HepG2 (cell line): ENCODE measurements around the gene FNBP1L. TPM values are rescaled to one million over a fixed set of nuclear protein-coding genes. Genes with fewer than 3 reads are reported as not detected.

Source experiments
- CHCHD3 ChIP-seq: sonication (generic); formaldehyde crosslinking; IDR thresholded peaks from 2 replicates; pipeline ENCODE4 v1.8.0; 2022; ENCODE audit warnings: mild to moderate bottlenecking, missing genetic modification reagents, moderate library complexity
- PRMT3 ChIP-seq: sonication (generic); formaldehyde crosslinking; IDR thresholded peaks from 2 replicates; pipeline ENCODE4 v1.8.1; 2022; ENCODE audit warnings: low read depth, mild to moderate bottlenecking, moderate library complexity, missing genetic modification reagents, borderline replicate concordance
- SAP130 ChIP-seq: IDR thresholded peaks from 2 replicates; pipeline ENCODE4 v1.6.1; 2016; ENCODE audit warnings: low read depth
- TAF1 ChIP-seq: sonication (generic); formaldehyde crosslinking; IDR thresholded peaks from 2 replicates; pipeline ENCODE4 v1.4.0; 2020; ENCODE audit warnings: missing genetic modification reagents
- TCF12 ChIP-seq, 2 experiments: fragments of 450-650 bp in 1 of 2; sonication (generic) in 1 of 2; formaldehyde crosslinking in 1 of 2; IDR thresholded peaks; 2 replicates each; pipeline versions ENCODE4 v1.6.1 to v1.8.0; 2017 to 2022; ENCODE audit warnings: antibody characterized with exemption in 1 of 2, mild to moderate bottlenecking in 1 of 2, missing genetic modification reagents in 1 of 2, moderate library complexity in 1 of 2
- U2AF1 ChIP-seq: fragments of 200-400 bp; formaldehyde crosslinking; optimal IDR thresholded peaks from 2 replicates; pipeline ENCODE3; 2017; ENCODE audit warnings: mild to moderate bottlenecking, low read depth, low read length
- ZBTB38 ChIP-seq: sonication (generic); formaldehyde crosslinking; IDR thresholded peaks from 2 replicates; pipeline ENCODE4 v1.5.1; 2020; ENCODE audit warnings: mild to moderate bottlenecking, missing genetic modification reagents
- ZNF432 ChIP-seq: sonication (generic); formaldehyde crosslinking; IDR thresholded peaks from 2 replicates; pipeline ENCODE4 v1.5.0; 2020; ENCODE audit warnings: missing genetic modification reagents, mild to moderate bottlenecking, borderline replicate concordance
- ZNF556 ChIP-seq: sonication (generic); formaldehyde crosslinking; IDR thresholded peaks from 2 replicates; pipeline ENCODE4 v1.4.0; 2020; ENCODE audit warnings: mild to moderate bottlenecking, missing genetic modification reagents, borderline replicate concordance
- ZNF605 ChIP-seq: sonication (generic); formaldehyde crosslinking; IDR thresholded peaks from 2 replicates; pipeline ENCODE4 v1.8.0; 2022; ENCODE audit warnings: mild to moderate bottlenecking, missing genetic modification reagents
- polyA plus RNA-seq, 8 experiments: library from polyadenylated mRNA; depleted of rRNA in 3 of 8; stranded (reverse) in 7 of 8; unstranded in 1 of 8; fragments of >200 nt; fragmentation: Illumina TruSeq in 4 of 8; extraction: Trizol in 4 of 8; gene quantifications; 2 replicates each; pipeline versions ENCODE4 v1.2.1 to v1.2.3, GENCODE V29; 2011 to 2016; ENCODE audit warnings: low read depth in 4 of 8, missing spikeins in 1 of 8, mixed read lengths in 1 of 8; ENCODE audit not compliant: insufficient read depth in 1 of 8
- total RNA-seq, 5 experiments: library from RNA; depleted of rRNA; stranded (reverse); fragments of >200 nt; fragmentation: Illumina TruSeq; extraction: Trizol; gene quantifications; 2 replicates each; pipeline ENCODE4 v1.2.3, GENCODE V29; 2016; ENCODE audit warnings: low read depth in 1 of 5
- TF ChIP-seq, protein P1 (sequence below): fragments of 450-650 bp; IDR thresholded peaks from 2 replicates; pipeline ENCODE4 v1.6.1; 2017
- TF ChIP-seq, protein P2 (sequence below): sonication (generic); formaldehyde crosslinking; IDR thresholded peaks from 2 replicates; pipeline ENCODE4 v1.4.0; 2020; ENCODE audit warnings: missing genetic modification reagents, borderline replicate concordance
- TF ChIP-seq, protein P3 (sequence below): sonication (generic); formaldehyde crosslinking; IDR thresholded peaks from 2 replicates; pipeline ENCODE4 v1.4.0; 2020; ENCODE audit warnings: missing genetic modification reagents
- TF ChIP-seq, protein P4 (sequence below): sonication (generic); formaldehyde crosslinking; IDR thresholded peaks from 2 replicates; pipeline ENCODE4 v1.4.0; 2020; ENCODE audit warnings: missing genetic modification reagents, borderline replicate concordance
- TF ChIP-seq, protein P5 (sequence below): sonication (generic); formaldehyde crosslinking; IDR thresholded peaks from 2 replicates; pipeline ENCODE4 v1.4.0; 2020; ENCODE audit warnings: mild to moderate bottlenecking, low read depth, missing genetic modification reagents

Gene FNBP1L
- total and polyA plus RNA-seq, 2 of the 13 experiments (the other 11 are each of a cell fraction or from before 2014, with no cell fraction given): 24.1 to 27.1 TPM

DNA sequence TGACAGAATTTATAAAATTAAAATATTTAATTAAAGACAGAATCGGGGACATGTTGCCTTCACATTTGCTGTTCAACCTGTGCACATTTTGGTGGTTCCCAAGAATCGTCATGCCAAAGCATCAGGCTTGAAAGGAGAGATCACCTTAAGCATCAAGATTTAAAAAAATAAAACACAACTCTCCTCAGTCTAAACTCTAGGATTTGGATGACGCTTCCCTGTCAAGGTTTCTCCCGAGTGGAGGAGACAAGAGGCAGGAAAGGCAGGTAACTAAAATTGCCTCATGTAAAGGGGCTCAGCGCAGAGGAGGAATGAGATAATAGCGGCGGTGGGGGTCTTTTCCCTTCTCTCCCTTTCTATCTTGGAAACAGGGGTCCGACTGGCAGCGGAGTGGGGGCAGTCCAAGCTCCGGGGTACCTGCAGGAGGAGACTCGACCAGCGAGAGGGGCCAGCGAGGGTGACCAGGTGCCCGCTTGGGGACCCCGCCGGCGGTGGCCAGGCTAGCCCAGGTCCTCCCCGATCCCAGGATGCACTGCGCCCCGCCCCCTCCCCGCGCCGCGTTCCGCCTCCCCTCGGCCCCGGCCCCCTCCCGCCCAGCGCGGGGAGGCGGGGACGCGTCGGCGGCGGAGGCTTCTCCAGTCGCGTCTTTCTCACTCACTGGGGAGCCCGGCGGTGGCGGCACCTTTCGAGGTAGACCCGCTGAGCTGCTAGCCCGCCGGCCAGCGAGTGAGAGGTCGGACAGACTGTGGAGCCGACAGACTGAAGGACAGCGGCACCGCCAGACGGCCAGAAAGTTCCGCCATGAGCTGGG is at the start of gene FNBP1L (continued):
- TF ChIP-seq, protein P1, sequence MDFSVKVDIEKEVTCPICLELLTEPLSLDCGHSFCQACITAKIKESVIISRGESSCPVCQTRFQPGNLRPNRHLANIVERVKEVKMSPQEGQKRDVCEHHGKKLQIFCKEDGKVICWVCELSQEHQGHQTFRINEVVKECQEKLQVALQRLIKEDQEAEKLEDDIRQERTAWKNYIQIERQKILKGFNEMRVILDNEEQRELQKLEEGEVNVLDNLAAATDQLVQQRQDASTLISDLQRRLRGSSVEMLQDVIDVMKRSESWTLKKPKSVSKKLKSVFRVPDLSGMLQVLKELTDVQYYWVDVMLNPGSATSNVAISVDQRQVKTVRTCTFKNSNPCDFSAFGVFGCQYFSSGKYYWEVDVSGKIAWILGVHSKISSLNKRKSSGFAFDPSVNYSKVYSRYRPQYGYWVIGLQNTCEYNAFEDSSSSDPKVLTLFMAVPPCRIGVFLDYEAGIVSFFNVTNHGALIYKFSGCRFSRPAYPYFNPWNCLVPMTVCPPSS: no peak
- TF ChIP-seq PRMT3: no peak
- peak; percentile 34; the same call in 1 of the 2 replicates for TF ChIP-seq ZNF605 (CRISPR knock-in tag)
- no peak for TF ChIP-seq CHCHD3 (CRISPR knock-in tag)
- no peak for TF ChIP-seq TCF12 (IDR thresholded peaks at IDR 0.05)
- 0 out of 2 replicates have a peak, but pooled peaks have one; percentile 46 for TF ChIP-seq TCF12 (CRISPR knock-in tag; IDR thresholded peaks at IDR 0.05)
- peak; percentile 52; the same call in 1 of the 2 replicates for TF ChIP-seq ZNF556 (CRISPR knock-in tag)
- TF ChIP-seq SAP130 (CRISPR knock-in tag): peak; percentile 83
- TF ChIP-seq ZBTB38 (CRISPR knock-in tag): peak; percentile 34; the same call in 1 of the 2 replicates
- TF ChIP-seq, protein P2, sequence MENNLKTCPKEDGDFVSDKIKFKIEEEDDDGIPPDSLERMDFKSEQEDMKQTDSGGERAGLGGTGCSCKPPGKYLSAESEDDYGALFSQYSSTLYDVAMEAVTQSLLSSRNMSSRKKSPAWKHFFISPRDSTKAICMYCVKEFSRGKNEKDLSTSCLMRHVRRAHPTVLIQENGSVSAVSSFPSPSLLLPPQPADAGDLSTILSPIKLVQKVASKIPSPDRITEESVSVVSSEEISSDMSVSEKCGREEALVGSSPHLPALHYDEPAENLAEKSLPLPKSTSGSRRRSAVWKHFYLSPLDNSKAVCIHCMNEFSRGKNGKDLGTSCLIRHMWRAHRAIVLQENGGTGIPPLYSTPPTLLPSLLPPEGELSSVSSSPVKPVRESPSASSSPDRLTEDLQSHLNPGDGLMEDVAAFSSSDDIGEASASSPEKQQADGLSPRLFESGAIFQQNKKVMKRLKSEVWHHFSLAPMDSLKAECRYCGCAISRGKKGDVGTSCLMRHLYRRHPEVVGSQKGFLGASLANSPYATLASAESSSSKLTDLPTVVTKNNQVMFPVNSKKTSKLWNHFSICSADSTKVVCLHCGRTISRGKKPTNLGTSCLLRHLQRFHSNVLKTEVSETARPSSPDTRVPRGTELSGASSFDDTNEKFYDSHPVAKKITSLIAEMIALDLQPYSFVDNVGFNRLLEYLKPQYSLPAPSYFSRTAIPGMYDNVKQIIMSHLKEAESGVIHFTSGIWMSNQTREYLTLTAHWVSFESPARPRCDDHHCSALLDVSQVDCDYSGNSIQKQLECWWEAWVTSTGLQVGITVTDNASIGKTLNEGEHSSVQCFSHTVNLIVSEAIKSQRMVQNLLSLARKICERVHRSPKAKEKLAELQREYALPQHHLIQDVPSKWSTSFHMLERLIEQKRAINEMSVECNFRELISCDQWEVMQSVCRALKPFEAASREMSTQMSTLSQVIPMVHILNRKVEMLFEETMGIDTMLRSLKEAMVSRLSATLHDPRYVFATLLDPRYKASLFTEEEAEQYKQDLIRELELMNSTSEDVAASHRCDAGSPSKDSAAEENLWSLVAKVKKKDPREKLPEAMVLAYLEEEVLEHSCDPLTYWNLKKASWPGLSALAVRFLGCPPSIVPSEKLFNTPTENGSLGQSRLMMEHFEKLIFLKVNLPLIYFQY (CRISPR knock-in tag): no peak; the same call in 1 of the 2 replicates
- TF ChIP-seq, protein P3, sequence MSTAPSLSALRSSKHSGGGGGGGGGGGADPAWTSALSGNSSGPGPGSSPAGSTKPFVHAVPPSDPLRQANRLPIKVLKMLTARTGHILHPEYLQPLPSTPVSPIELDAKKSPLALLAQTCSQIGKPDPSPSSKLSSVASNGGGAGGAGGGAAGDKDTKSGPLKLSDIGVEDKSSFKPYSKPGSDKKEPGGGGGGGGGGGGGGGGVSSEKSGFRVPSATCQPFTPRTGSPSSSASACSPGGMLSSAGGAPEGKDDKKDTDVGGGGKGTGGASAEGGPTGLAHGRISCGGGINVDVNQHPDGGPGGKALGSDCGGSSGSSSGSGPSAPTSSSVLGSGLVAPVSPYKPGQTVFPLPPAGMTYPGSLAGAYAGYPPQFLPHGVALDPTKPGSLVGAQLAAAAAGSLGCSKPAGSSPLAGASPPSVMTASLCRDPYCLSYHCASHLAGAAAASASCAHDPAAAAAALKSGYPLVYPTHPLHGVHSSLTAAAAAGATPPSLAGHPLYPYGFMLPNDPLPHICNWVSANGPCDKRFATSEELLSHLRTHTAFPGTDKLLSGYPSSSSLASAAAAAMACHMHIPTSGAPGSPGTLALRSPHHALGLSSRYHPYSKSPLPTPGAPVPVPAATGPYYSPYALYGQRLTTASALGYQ: peak; percentile 39; the same call in 1 of the 2 replicates
- 0 out of 2 replicates have a peak, but pooled peaks have one; percentile 58 for TF ChIP-seq ZNF432 (CRISPR knock-in tag)
- TF ChIP-seq, protein P4, sequence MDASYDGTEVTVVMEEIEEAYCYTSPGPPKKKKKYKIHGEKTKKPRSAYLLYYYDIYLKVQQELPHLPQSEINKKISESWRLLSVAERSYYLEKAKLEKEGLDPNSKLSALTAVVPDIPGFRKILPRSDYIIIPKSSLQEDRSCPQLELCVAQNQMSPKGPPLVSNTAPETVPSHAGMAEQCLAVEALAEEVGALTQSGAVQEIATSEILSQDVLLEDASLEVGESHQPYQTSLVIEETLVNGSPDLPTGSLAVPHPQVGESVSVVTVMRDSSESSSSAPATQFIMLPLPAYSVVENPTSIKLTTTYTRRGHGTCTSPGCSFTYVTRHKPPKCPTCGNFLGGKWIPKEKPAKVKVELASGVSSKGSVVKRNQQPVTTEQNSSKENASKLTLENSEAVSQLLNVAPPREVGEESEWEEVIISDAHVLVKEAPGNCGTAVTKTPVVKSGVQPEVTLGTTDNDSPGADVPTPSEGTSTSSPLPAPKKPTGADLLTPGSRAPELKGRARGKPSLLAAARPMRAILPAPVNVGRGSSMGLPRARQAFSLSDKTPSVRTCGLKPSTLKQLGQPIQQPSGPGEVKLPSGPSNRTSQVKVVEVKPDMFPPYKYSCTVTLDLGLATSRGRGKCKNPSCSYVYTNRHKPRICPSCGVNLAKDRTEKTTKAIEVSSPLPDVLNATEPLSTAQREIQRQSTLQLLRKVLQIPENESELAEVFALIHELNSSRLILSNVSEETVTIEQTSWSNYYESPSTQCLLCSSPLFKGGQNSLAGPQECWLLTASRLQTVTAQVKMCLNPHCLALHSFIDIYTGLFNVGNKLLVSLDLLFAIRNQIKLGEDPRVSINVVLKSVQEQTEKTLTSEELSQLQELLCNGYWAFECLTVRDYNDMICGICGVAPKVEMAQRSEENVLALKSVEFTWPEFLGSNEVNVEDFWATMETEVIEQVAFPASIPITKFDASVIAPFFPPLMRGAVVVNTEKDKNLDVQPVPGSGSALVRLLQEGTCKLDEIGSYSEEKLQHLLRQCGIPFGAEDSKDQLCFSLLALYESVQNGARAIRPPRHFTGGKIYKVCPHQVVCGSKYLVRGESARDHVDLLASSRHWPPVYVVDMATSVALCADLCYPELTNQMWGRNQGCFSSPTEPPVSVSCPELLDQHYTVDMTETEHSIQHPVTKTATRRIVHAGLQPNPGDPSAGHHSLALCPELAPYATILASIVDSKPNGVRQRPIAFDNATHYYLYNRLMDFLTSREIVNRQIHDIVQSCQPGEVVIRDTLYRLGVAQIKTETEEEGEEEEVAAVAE (CRISPR knock-in tag): no peak
- TF ChIP-seq, protein P5, sequence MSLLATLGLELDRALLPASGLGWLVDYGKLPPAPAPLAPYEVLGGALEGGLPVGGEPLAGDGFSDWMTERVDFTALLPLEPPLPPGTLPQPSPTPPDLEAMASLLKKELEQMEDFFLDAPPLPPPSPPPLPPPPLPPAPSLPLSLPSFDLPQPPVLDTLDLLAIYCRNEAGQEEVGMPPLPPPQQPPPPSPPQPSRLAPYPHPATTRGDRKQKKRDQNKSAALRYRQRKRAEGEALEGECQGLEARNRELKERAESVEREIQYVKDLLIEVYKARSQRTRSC (CRISPR knock-in tag): no peak
- peak; percentile 90 for TF ChIP-seq TAF1 (CRISPR knock-in tag)
- TF ChIP-seq U2AF1: peak; percentile 45
